Endodermal cell (in vitro differentiated cells): ENCODE results near the gene PTPRCAP. TPM values are rescaled to one million over a fixed set of nuclear protein-coding genes. Genes with fewer than 3 reads are reported as not detected.

Source experiments
- DNase-seq: peaks from one replicate; pipeline ENCODE4 v3.0.0-alpha.2; 2017
- H3K27ac ChIP-seq: 2 replicates; pipeline ENCODE4 v1.5.1; 2013; ENCODE audit warnings: mild to moderate bottlenecking, low read depth, low read length, moderate library complexity
- H3K27me3 ChIP-seq: 2 replicates; pipeline ENCODE4 v1.6.1; 2013; ENCODE audit warnings: mild to moderate bottlenecking, low read length, moderate library complexity; ENCODE audit not compliant: insufficient read depth, control insufficient read depth, poor library complexity, severe bottlenecking
- H3K36me3 ChIP-seq: 2 replicates; pipeline ENCODE4 v1.7.0; 2013; ENCODE audit warnings: mild to moderate bottlenecking, low read length, moderate library complexity; ENCODE audit not compliant: control insufficient read depth, insufficient read depth
- H3K4me1 ChIP-seq: one replicate; pipeline ENCODE4 v1.7.0; 2013; ENCODE audit warnings: low read length; ENCODE audit not compliant: control insufficient read depth, insufficient read depth
- H3K4me3 ChIP-seq: 2 replicates; pipeline ENCODE4 v1.5.1; 2013; ENCODE audit warnings: mild to moderate bottlenecking, low read length, moderate library complexity
- H3K9ac ChIP-seq: 2 replicates; pipeline ENCODE4 v1.6.1; 2013; ENCODE audit warnings: mild to moderate bottlenecking, low read length, moderate library complexity; ENCODE audit not compliant: poor library complexity, severe bottlenecking; ENCODE audit errors: extremely low read depth
- H3K9me3 ChIP-seq: 2 replicates; pipeline ENCODE4 v1.6.1; 2013; ENCODE audit warnings: mild to moderate bottlenecking, low read length, moderate library complexity; ENCODE audit not compliant: control insufficient read depth
- H3K27ac Mint-ChIP-seq: 2 replicates; pipeline ENCODE4 v1.8.0; 2020; ENCODE audit warnings: mixed read lengths
- H3K27me3 Mint-ChIP-seq: 2 replicates; pipeline ENCODE4 v1.8.0; 2021; ENCODE audit warnings: mild to moderate bottlenecking, mixed read lengths; ENCODE audit not compliant: insufficient read depth
- H3K36me3 Mint-ChIP-seq: 2 replicates; pipeline ENCODE4 v1.8.0; 2020; ENCODE audit warnings: low read depth, mixed read lengths
- H3K4me1 Mint-ChIP-seq: 2 replicates; pipeline ENCODE4 v1.8.0; 2020; ENCODE audit warnings: mixed read lengths
- H3K4me3 Mint-ChIP-seq: 2 replicates; pipeline ENCODE4 v1.8.0; 2020; ENCODE audit warnings: mild to moderate bottlenecking, moderate library complexity, mixed read lengths
- H3K9me3 Mint-ChIP-seq: 2 replicates; pipeline ENCODE4 v1.8.0; 2020; ENCODE audit warnings: mild to moderate bottlenecking, mixed read lengths
- WGBS, 2 experiments: methylation state at CpG; one replicate each; pipeline versions ENCODE4 v1.1.5 to v1.1.7; 2013; ENCODE audit warnings: missing lambda C conversion rate in 2 of 2, mixed read lengths in 1 of 2; ENCODE audit not compliant: insufficient coverage in 1 of 2, insufficient read length in 1 of 2; 5-methylcytosine and 5-hydroxymethylcytosine counted together
- total RNA-seq, 2 donors: library from RNA; stranded (reverse); fragmentation: NEBNext Ultra II Directional in 1 of 2; extraction: Animal tissue kit (Norgen Biotek cat#: 25700) in 1 of 2; gene quantifications; 2 replicates in 1 of 2; 3 replicates in 1 of 2; pipeline ENCODE4 v1.2.1, GENCODE V29; 2021
- TF ChIP-seq, protein P1 (sequence below): fragments of 200-600 bp; sonication (generic); conservative IDR thresholded peaks from 2 replicates; pipeline ENCODE4 v1.5.0; 2021; ENCODE audit warnings: antibody characterized with exemption, mild to moderate bottlenecking

PTPRCAP gene
- total RNA-seq, 2 donors from 2014 or later: 2.1 TPM; not detected in 1

DNA sequence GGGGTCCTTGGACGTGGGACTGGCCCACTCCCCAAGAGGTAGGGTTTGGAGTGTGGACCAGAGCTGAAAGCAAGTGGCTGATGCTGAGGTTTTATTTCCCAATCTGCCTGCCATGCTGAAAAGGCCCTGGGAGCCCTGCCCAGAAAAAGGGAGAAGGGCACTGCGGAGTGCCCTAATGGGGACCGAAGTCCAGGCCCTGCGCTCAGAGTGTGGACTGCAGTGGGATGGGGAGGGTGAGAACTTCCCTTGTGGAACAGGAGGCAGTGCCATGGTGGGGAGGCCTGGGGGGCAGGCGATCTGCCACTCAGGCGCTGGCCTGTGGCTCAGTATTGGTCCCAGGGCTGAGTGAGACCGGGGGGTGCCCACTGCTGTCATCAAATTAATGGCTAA, 10.7 kb upstream of the PTPRCAP start:
- Mint-ChIP-seq H3K4me3 (no peak overlapping the region), H3K9me3 (no peaks in the 10 kb centered on the region), H3K36me3 (no peaks in the 10 kb centered on the region), H3K4me1 (no peaks in the 10 kb centered on the region), H3K27me3 (no peaks in the 10 kb centered on the region), H3K27ac (no peak overlapping the region)
- Histone ChIP-seq H3K4me1 (no peaks in the 10 kb centered on the region), H3K27me3 (no peaks in the 10 kb centered on the region), H3K9ac (no peak overlapping the region), H3K9me3 (no peaks in the 10 kb centered on the region), H3K4me3 (no peak overlapping the region), H3K36me3 (no peaks in the 10 kb centered on the region), H3K27ac (no peak overlapping the region)
- WGBS, 2 experiments: 95 to 100% methylated on average over 3 to 7 of the region's 7 CpGs
- TF ChIP-seq, protein P1, sequence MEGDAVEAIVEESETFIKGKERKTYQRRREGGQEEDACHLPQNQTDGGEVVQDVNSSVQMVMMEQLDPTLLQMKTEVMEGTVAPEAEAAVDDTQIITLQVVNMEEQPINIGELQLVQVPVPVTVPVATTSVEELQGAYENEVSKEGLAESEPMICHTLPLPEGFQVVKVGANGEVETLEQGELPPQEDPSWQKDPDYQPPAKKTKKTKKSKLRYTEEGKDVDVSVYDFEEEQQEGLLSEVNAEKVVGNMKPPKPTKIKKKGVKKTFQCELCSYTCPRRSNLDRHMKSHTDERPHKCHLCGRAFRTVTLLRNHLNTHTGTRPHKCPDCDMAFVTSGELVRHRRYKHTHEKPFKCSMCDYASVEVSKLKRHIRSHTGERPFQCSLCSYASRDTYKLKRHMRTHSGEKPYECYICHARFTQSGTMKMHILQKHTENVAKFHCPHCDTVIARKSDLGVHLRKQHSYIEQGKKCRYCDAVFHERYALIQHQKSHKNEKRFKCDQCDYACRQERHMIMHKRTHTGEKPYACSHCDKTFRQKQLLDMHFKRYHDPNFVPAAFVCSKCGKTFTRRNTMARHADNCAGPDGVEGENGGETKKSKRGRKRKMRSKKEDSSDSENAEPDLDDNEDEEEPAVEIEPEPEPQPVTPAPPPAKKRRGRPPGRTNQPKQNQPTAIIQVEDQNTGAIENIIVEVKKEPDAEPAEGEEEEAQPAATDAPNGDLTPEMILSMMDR: no peak
- no peak for DNase-seq

DNA sequence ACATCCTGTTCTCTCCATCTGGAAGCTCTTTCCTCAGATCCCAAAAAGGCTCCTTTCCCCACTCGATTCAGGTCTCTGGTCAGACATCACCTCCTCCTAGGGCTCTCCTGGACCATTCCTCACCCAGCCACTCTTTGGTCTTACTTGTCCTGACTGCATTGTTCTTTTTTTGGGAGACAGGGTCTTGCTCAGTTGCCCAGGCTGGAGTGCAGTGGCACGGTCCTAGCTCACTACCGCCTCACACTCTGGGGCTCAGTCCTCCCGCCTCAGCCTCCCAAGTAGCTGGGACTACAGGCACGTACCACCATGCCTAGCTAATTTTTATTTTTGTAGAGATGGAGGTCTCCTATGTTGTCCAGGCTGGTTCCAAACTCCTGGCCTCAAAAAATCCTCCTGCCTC, 8.0 kb upstream of the PTPRCAP start:
- peaks cover 13% of the 10 kb centered on the region for H3K36me3 ChIP-seq
- peak overlapping the region; percentile 23 for H3K27ac Mint-ChIP-seq
- no peaks in the 10 kb centered on the region for H3K27me3 Mint-ChIP-seq
- H3K36me3 Mint-ChIP-seq: peaks cover 12% of the 10 kb centered on the region
- no peaks in the 10 kb centered on the region for H3K9me3 ChIP-seq
- no peak for DNase-seq
- no peak overlapping the region for H3K4me3 Mint-ChIP-seq
- no peak overlapping the region for H3K4me3 ChIP-seq
- no peak overlapping the region for H3K9ac ChIP-seq
- H3K4me1 Mint-ChIP-seq: no peaks in the 10 kb centered on the region
- no peak overlapping the region for H3K27ac ChIP-seq
- 83 to 89% methylated on average over 3 to 5 of the region's 5 CpGs for WGBS, 2 experiments
- no peaks in the 10 kb centered on the region for H3K4me1 ChIP-seq
- H3K27me3 ChIP-seq: no peaks in the 10 kb centered on the region
- TF ChIP-seq, protein P1: no peak
- H3K9me3 Mint-ChIP-seq: no peaks in the 10 kb centered on the region

DNA sequence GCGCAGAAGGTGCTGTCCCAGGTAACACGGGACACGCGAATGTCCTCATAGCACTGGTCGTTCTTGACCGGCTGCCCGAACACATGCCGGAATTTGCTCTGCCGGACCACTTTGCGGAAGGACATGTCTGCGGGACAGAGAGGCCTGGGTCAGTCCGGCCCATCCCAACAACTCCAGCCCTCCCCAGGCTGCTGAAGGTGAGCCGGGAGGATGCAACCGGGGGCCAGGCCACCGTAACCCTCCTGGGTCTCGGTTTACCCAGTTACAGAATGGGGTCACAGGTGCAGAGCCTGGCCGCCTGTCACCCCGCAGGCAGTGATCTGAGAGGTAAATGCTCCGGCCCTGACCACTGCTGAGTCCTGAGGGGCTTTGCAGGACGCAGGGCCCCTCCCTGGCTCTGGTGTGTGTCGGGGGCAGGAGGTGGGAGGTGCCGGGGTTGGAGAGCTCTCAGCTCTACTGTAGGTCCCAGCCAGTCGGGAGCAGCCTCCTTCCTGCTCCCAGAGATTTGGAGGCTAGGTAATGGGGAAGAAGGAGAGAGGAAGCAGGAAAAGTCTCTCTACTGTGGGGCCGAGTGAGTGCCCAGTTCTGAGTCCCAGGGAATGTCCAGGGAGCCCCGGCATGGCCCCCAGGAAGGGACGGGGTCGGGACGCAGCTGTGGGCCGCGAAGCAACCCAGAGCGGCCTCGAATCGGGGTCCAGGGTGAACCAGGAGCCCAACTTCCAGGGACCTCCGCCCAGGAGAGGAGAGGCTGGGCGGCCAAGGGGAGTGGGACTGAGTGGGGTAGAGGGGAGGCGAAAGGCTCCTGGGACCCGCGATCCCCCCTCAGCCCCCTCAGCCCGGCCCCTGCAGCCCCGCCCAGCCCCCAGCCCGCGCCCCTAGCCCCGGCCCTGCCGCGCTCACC, 5.3 kb upstream of the PTPRCAP start:
- H3K4me3 ChIP-seq: peak overlapping the region; percentile 86
- H3K27ac ChIP-seq: no peak overlapping the region
- no peaks in the 10 kb centered on the region for H3K4me1 ChIP-seq
- peak overlapping the region; percentile 84 for H3K4me3 Mint-ChIP-seq
- H3K36me3 ChIP-seq: peaks cover 25% of the 10 kb centered on the region
- H3K27me3 ChIP-seq: no peaks in the 10 kb centered on the region
- H3K9me3 ChIP-seq: no peaks in the 10 kb centered on the region
- WGBS, 2 experiments: 39 to 56% methylated on average over 7 to 43 of the region's 45 CpGs
- H3K9me3 Mint-ChIP-seq: no peaks in the 10 kb centered on the region
- TF ChIP-seq, protein P1: no peak
- H3K27me3 Mint-ChIP-seq: no peaks in the 10 kb centered on the region
- peak overlapping the region; percentile 90 for H3K27ac Mint-ChIP-seq
- DNase-seq: no peak
- peaks cover 24% of the 10 kb centered on the region for H3K36me3 Mint-ChIP-seq
- no peaks in the 10 kb centered on the region for H3K4me1 Mint-ChIP-seq
- peak overlapping the region; percentile 68 for H3K9ac ChIP-seq
